Stimulated activated CD4-positive, alpha-beta T cell treated with anti-CD3 and anti-CD28 coated beads, TNF-alpha, amount 100 ng/mL, for 48 hours (primary cell): ENCODE results near the gene RRP1.

Experiments
- DNase-seq, 3 donors: peaks; one replicate each; pipeline ENCODE4 v3.0.0-alpha.2; 2020; ENCODE audit warnings: low read depth in 3 of 3

Gene RRP1

GRCh38 chr21:43789276-43790009, at the start of gene RRP1:
Gene RRP1, plus strand, starts transcription at chr21:43789577. Its CDS starts 53 bp downstream, at chr21:43789630.
- DNase-seq, result peak; percentile 87 to 92 (median 87)

GRCh38 chr21:43739621-43740435, 49.5 kb upstream of the RRP1 start:
- no peak for DNase-seq

- no peak for DNase-seq
Measured at GRCh38 chr21:43740497-43741156, 48.8 kb upstream of the RRP1 start.

GRCh38 chr21:43741423-43742096, 47.8 kb upstream of the RRP1 start:
- DNase-seq, result no peak

GRCh38 chr21:43743947-43744346, 45.4 kb upstream of the RRP1 start:
- DNase-seq, result no peak

GRCh38 chr21:43744725-43745124, 44.7 kb upstream of the RRP1 start:
- DNase-seq, result no peak

GRCh38 chr21:43745772-43746517, 43.4 kb upstream of the RRP1 start:
- no peak for DNase-seq

- no peak for DNase-seq
Measured at GRCh38 chr21:43748622-43749021, 40.8 kb upstream of the RRP1 start.

GRCh38 chr21:43749651-43750262, 39.6 kb upstream of the RRP1 start:
- DNase-seq, result no peak

- no peak for DNase-seq
Measured at GRCh38 chr21:43750339-43751033, 38.9 kb upstream of the RRP1 start.

GRCh38 chr21:43751955-43752591, 37.3 kb upstream of the RRP1 start:
- no peak for DNase-seq

- DNase-seq, result no peak
Measured at GRCh38 chr21:43752758-43753438, 36.5 kb upstream of the RRP1 start.

- no peak for DNase-seq
Measured at GRCh38 chr21:43753439-43753799, 36.0 kb upstream of the RRP1 start.

- DNase-seq, result no peak
Measured at GRCh38 chr21:43754948-43755781, 34.2 kb upstream of the RRP1 start.

GRCh38 chr21:43755820-43756594, 33.4 kb upstream of the RRP1 start:
- DNase-seq, result no peak

- DNase-seq, result no peak
Measured at GRCh38 chr21:43757601-43758000, 31.8 kb upstream of the RRP1 start.

- no peak for DNase-seq
Measured at GRCh38 chr21:43758111-43758641, 31.2 kb upstream of the RRP1 start.
